Stimulated activated CD4-positive, alpha-beta T cell treated with anti-CD3 and anti-CD28 coated beads, Interleukin-12 subunit alpha, Interleukin-12 subunit beta, amount 100 ng/mL, for 24 hours (primary cell): Measurements from ENCODE around the gene HLA-B.
"Not testable (repeated sequence)": the region's sequence is repeated elsewhere in the genome, so short reads cannot be mapped to it uniquely, and the experiment has no call there.

Experiments
- DNase-seq, 2 experiments: peaks; one replicate each; pipeline ENCODE4 v3.0.0-alpha.2; 2020; ENCODE audit warnings: low read depth in 2 of 2

The HLA-B gene

DNA sequence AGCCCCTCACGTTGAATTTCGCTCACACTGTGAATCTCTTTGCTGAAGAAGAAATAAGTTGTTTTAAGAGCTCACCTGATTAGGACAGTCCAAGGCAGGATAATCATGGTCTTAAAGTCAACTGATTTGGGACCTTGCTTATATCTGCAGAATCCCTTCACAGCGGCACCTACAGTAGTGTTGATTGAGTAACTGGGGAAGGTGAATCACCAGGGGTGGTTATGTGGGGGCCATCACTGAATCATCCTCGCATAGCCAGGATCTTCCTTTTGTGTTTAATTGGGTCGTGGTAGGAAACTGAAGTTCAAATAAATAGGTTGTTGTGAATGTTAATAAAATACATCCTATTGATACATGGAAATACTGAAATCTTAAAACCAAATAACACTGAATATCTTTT is 26.2 kb upstream of the HLA-B start:
- DNase-seq: no peak

DNA sequence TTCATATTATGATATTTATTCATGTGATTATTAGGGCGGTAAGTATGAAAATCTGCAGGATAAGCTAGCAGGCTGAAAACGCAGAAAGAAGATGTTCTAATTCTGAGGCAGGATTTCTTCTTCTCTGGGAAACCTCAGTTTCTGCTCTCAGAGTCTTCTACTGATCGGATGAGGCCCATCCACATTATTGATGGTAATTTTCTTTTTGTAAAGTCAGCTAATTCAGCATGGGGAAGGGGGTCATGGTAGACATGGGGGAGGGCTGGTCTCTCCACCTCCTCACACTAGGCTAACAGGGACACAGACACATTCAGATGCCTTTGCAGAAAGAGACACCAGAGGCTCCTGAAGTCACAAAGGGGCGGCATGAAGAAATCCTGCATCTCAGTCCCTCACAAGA is 24.7 kb upstream of the HLA-B start:
- no peak for DNase-seq

- no peak for DNase-seq
Observed at GRCh38 chr6:31379850-31380249, 22.9 kb upstream of the HLA-B start.

DNA sequence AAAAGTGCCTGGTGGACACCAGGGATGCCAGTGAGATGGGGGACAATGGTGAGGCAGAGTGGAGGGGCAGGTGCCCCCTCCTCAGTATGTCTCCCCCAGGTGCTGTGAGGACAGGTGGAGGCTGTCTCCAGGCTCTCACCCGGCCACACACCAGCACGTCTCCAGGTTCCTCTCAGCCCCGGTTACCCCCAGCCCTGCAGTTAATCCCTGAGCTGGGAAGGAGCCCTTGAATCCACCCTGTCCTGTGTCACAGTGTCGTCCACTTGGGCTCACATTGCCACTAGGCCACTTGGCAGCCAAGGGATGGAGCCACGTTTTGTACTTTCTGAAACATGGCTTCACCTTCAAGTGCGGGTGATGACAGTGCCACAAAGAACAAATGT is 21.7 kb upstream of the HLA-B start:
- DNase-seq: no peak

GRCh38 chr6:31378062-31378720 is 21.2 kb upstream of the HLA-B start:
- no peak for DNase-seq

- DNase-seq: no peak
Observed at GRCh38 chr6:31377029-31377428, 20.1 kb upstream of the HLA-B start.

GRCh38 chr6:31375699-31376098 is 18.7 kb upstream of the HLA-B start:
- no peak for DNase-seq

DNA sequence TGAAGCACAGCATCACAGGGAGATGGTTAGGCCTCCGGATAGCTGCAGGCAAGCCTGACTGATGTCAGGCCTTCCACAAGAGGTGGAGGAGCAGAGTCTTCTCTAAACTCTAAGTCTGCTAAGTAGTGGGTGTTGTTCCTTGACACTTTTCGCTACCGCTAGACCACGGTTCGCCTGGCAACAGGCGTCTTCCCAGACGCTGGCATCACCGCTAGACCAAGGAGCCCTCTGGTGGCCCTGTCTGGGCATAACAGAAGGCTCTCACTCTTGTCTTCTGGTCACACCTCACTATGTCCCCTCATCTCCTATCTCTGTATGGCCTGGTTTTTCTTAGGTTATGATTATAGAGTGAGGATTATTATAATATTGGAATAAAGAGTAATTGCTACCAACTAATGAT is 17.1 kb upstream of the HLA-B start:
- not testable (repeated sequence) for DNase-seq

- DNase-seq: no peak
Observed at GRCh38 chr6:31368461-31368860, 11.5 kb upstream of the HLA-B start.

DNA sequence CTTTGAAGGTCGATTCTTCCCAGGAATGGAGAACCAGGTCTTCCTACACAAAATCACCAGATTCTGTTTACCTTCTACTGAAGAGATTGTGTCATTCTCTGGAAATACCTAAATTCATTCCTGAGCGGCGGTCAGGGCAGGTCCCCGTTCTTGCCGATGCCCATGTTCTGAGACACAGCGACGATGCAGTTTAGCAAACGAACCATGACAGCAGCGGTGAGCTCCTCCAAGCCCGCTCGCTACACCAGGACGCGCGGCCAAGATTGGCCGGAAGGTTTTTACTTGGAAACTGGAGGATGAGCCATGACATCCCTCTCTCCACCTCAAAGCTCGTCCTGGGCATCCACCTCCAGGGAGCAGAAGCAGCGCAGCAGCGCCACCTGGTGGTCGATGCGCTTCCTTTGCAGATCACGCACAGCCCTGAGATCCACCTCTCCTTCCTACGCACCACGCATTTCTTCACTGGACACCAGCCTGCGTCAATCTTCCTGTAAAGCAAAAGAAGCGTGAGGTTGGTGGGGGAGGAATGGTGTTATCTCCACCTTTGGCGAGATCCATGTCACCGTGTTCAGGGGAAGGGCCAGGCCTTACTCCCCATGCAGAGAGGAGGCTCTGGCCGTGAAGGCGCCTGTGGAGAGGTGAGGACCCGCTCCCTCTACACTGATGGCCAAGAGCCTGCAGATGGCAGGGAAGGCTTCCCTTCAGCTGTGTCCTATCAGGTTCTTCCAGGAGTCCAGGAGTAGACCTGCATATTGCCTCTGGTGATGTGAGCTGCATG is 9.9 kb upstream of the HLA-B start:
- peak; percentile 76 to 90 for DNase-seq

- DNase-seq: no peak
Observed at GRCh38 chr6:31365864-31366263, 8.9 kb upstream of the HLA-B start.

DNA sequence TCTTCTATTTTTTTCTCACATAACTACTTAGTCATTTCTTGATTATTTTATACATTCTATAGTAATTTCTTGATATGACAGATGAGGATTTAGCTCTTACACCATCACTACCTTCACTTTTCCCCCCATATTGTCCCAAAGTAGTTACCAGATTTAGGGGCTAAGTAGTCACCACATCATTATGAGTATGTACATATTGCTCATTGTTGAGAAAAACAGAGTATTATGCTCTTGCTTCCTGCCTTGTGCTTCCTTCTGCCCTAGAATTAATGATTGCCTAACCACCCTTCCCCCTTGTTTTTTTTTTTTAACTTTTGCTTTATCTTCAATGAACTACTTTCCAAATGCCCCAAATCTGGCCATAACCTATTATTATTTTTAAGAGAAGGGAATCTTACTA is 6.8 kb upstream of the HLA-B start:
- no peak for DNase-seq

DNA sequence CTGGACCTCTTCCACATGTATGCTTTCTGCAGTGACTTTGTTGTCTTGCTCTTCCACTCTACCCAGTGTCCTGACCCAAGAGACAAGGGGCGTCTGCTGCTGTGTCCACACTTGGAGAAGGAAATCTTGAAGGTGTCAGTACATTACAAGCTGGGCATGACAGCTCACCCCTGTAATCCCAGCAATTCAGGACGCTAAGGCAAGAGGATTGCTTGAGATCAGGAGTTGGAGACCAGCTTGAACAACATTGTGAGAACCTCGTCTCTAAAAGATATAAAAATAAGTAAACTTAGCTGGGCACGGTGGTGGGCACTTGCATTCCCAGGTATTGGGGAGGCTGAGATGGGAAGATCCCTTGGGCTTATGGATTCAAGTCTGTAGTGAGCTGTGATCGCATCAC is 5.8 kb upstream of the HLA-B start:
- DNase-seq: no peak

DNA sequence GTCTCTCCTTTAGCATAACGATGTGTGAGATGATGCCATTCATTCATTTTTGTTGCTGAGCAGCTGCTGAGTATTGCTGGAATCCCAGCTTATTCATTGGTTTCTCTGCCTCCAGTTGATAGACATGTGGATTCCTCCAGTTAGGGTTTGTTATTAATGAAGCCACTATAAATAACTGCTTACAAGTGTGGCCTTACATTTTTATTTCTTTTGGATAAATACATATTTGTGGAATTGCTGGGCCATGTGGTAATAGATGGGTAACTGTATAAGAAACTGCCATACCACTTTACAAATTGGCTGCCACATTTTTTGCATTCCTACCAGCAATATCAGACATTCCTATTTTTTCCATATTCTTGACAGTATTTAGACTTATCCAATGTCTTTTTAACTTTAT is 2.6 kb upstream of the HLA-B start:
- DNase-seq: no peak

- no peak for DNase-seq
Observed at GRCh38 chr6:31358302-31358701, 1.3 kb upstream of the HLA-B start.

DNA sequence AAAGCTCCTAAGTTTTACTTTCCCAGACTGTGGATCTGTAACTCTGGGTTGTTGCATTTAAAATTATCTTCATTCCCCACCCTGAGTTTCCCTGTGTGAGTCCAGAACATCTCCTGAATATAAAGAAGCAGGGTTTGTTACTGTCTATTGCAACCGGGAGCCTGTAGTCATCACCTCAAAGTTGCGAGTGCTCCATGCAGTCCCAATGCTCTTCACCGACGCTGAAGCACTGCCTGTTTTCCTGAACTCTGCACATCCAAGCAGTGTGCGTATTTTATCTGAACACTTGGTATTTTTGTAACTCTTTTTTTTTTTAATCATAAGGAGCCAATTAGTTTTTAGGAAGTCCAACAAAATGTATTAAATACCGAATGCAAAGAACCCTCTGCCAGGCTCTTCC is 907 bp upstream of the HLA-B start:
- no peak for DNase-seq

- DNase-seq: no peak
Observed at GRCh38 chr6:31356216-31356945, 598 bp downstream of the HLA-B start.

- DNase-seq: no peak
Observed at GRCh38 chr6:31355583-31355948, 1.4 kb downstream of the HLA-B start.

DNA sequence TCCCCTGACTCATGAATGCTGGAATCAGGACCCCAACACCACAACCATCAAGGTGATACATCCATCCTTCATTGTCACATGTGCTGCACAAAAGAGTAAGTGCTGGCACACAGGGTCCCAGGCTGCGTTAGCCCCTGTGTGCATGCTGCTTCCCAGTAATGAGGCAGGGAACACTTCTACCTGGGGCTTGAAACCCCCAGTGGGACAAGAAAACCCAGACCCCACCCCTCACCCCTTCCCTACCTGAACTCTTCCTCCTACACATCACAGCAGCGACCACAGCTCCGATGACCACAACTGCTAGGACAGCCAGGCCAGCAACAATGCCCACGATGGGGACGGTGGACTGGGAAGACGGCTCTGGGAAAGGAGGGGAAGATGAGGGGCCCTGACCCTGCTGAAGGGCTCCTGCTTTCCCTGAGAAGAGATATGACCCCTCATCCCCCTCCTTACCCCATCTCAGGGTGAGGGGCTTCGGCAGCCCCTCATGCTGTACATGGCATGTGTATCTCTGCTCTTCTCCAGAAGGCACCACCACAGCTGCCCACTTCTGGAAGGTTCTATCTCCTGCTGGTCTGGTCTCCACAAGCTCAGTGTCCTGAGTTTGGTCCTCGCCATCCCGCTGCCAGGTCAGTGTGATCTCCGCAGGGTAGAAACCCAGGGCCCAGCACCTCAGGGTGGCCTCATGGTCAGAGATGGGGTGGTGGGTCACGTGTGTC is 2.0 kb downstream of the HLA-B start:
- no peak for DNase-seq

DNA sequence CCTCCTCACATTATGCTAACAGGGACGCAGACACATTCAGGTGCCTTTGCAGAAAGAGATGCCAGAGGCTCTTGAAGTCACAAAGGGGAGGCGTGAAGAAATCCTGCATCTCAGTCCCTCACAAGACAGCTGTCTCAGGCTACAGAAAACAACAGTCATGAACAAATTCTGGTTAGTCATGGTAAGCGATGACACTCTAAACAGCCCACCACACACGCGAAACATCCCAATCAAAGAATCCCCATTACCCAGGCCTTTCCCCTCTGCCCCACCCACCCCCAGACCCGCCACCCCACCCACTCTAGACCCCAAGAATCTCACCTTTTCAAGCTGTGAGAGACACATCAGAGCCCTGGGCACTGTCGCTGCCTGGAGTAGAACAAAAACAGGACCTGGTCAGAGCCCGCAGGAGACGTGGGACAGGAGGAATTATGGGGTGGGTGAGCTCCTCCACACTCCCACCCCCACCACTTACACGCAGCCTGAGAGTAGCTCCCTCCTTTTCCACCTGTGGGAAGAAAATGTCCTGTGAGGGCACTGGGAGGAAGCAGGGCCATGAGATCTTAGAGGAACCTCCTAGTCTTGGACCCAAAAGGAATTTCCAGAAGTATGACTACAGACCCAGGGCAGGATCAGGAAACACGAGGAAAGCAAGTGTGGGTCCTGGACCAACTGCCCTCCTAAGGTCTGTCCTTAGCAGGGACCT is 2.7 kb downstream of the HLA-B start:
- no peak for DNase-seq

DNA sequence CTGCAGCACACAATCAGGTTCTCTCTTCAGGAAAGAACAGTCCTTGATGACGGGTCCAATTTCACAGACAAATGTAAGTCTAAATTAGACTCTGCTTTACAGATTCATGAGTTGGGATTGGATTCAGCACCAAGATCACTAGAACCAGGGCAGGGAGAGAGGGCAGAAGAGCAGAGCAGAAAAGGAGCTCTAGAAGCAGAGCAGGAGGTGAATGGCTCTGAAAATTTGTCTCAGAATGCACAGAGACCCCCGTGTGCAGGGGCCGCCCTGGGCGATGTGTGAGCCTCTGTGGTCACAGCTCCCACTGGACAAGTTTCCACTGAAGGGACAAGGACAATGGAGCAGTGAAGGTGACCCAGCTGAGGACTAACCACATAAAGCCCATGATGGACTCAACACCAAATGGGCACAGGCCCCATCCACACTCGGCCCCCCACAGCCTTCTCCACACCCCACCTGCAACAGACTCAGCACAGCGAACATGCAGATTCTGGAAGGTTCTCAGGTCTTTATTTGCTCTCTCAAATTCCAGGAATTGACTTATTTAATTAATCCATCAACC is 3.5 kb downstream of the HLA-B start:
- DNase-seq: no peak
